K562 (cell line): ENCODE measurements around the gene RYR3. TPM values are rescaled to one million over a fixed set of nuclear protein-coding genes. Genes with fewer than 3 reads are reported as not detected.

Source experiments
- ATAC-seq: fragments of 200-7000 bp; cut with Tn5 transposase; 3 replicates; pipeline ENCODE4 v1.9.1; 2020; ENCODE audit warnings: moderate library complexity
- BruUV-seq: library from RNA; stranded (reverse); fragments of 400-500 nt; replicated peaks from 2 replicates; lab custom pipeline; 2021; lab: Mats Ljungman, UMichigan
- CTCF ChIA-PET: fragments of 300-600 bp; formaldehyde crosslinking; extraction: SDS; loops from one replicate; lab custom pipeline; 2021; ENCODE audit warnings: low intra/inter-chr PET ratio; lab: Yijun Ruan, JAX
- POLR2A ChIA-PET: fragments of 300-600, 350-650 bp; sonication (Branson Sonifier 250); formaldehyde crosslinking; extraction: SDS; loops from one replicate; lab custom pipeline; 2021; ENCODE audit warnings: antibody characterized with exemption, inconsistent platforms; lab: Yijun Ruan, JAX
- DNase-seq, 4 experiments: peaks; one replicate each; pipeline versions ENCODE4 v3.0.0 to v3.0.0-alpha.2; 2011 to 2018; ENCODE audit warnings: low spot score in 3 of 4, mixed read lengths in 3 of 4; ENCODE audit errors: extremely low read depth in 1 of 4
- FAIRE-seq: peaks from 2 replicates; lab custom pipeline; 2011; peaks lifted over from hg19 to GRCh38; lab: Jason Lieb, UNC
- H2AFZ ChIP-seq: 2 replicates; pipeline ENCODE4 v1.6.0; 2011; ENCODE audit warnings: low read depth, low read length, control low read depth, inconsistent platforms
- H3K27ac ChIP-seq: fragments of 200-600 bp; 3 replicates; pipeline ENCODE4 v1.8.0; 2011; ENCODE audit warnings: low read depth, mild to moderate bottlenecking, control low read depth, inconsistent platforms, low read length, moderate library complexity, mixed read lengths; ENCODE audit errors: extremely low read depth
- H3K27me3 ChIP-seq, 2 experiments: fragments of 300-600 bp in 1 of 2; 2 replicates in 1 of 2; 3 replicates in 1 of 2; pipeline versions ENCODE4 v1.6.0 to v1.8.0; 2011; ENCODE audit warnings: inconsistent platforms in 2 of 2, low read length in 2 of 2, mild to moderate bottlenecking in 1 of 2, mixed read lengths in 1 of 2, moderate library complexity in 1 of 2; ENCODE audit not compliant: control insufficient read depth in 2 of 2, insufficient read depth in 2 of 2
- H3K36me3 ChIP-seq: fragments of 300-600 bp; 3 replicates; pipeline ENCODE4 v1.8.0; 2011; ENCODE audit warnings: mild to moderate bottlenecking, low read length, inconsistent platforms; ENCODE audit not compliant: control insufficient read depth, insufficient read depth
- H3K4me1 ChIP-seq, 2 experiments: fragments of 200-600 bp in 1 of 2; replicated peaks in 1 of 2; 2 replicates in 1 of 2; 3 replicates in 1 of 2; pipeline versions ENCODE4 v1.5.1 to v1.8.0; 2011; ENCODE audit warnings: inconsistent platforms in 2 of 2, low read length in 2 of 2, mild to moderate bottlenecking in 1 of 2, mixed read lengths in 1 of 2, moderate library complexity in 1 of 2; ENCODE audit not compliant: control insufficient read depth in 2 of 2, insufficient read depth in 2 of 2
- H3K4me2 ChIP-seq: 2 replicates; pipeline ENCODE4 v1.6.1; 2011; ENCODE audit warnings: low read length, control low read depth, inconsistent platforms, mixed read lengths; ENCODE audit not compliant: insufficient read depth
- H3K4me3 ChIP-seq: fragments of 200-600 bp; sonication (generic), shearing (Covaris generic); 2 replicates; pipeline ENCODE4 v1.5.1; 2016; ENCODE audit warnings: control low read depth, inconsistent platforms
- H3K79me2 ChIP-seq: fragments of 200-600 bp; 3 replicates; pipeline ENCODE4 v1.8.0; 2011; ENCODE audit warnings: low read length, inconsistent platforms; ENCODE audit not compliant: control insufficient read depth, insufficient read depth
- H3K9ac ChIP-seq, 2 experiments: 2 replicates each; pipeline versions ENCODE4 v1.6.0 to v1.6.1; 2011; ENCODE audit warnings: low read depth in 2 of 2, low read length in 2 of 2, control low read depth in 1 of 2, inconsistent platforms in 1 of 2, mild to moderate bottlenecking in 1 of 2, mixed read lengths in 1 of 2; ENCODE audit not compliant: insufficient read depth in 1 of 2
- H3K9me1 ChIP-seq: one replicate; pipeline ENCODE4 v1.6.0; 2011; ENCODE audit warnings: inconsistent platforms, mild to moderate bottlenecking, low read length, moderate library complexity; ENCODE audit not compliant: control insufficient read depth, insufficient read depth
- H3K9me3 ChIP-seq: replicated peaks from 2 replicates; pipeline ENCODE4 v1.5.1; 2011; ENCODE audit warnings: low read depth, low read length, inconsistent platforms; ENCODE audit not compliant: control insufficient read depth, insufficient read depth
- H4K20me1 ChIP-seq: replicated peaks from 2 replicates; pipeline ENCODE4 v1.6.1; 2011; ENCODE audit warnings: low read length, inconsistent platforms, mixed read lengths; ENCODE audit not compliant: control insufficient read depth, insufficient read depth
- ETS2 ChIP-seq: IDR thresholded peaks from 2 replicates; pipeline ENCODE4 v1.6.1; 2016; ENCODE audit warnings: borderline replicate concordance, missing genetic modification characterization, mild to moderate bottlenecking, moderate library complexity, missing compliant biosample characterization; ENCODE audit not compliant: poor library complexity, severe bottlenecking
- HEY1 ChIP-seq: fragments of 250-450 bp; sonication (Bioruptor Pico); IDR thresholded peaks from 2 replicates; pipeline ENCODE4 v1.5.0; 2020; ENCODE audit warnings: mild to moderate bottlenecking, moderate library complexity, borderline replicate concordance
- KAT7 ChIP-seq: sonication (generic); formaldehyde crosslinking; IDR thresholded peaks from 2 replicates; pipeline ENCODE4 v1.8.0; 2022; ENCODE audit warnings: missing genetic modification reagents, mild to moderate bottlenecking, borderline replicate concordance
- MXI1 ChIP-seq: IDR thresholded peaks from 2 replicates; pipeline ENCODE4 v1.6.1; 2011; ENCODE audit warnings: low read depth, mild to moderate bottlenecking, improper control_type of control experiment, low read length
- SREBF1 ChIP-seq: fragments of 150-350 bp; IDR thresholded peaks from 2 replicates; pipeline ENCODE4 v1.6.1; 2014; ENCODE audit warnings: antibody characterized with exemption, low read depth, low read length, borderline replicate concordance
- TRIM24 ChIP-seq, 2 experiments: fragments of 450-650 bp; IDR thresholded peaks; 2 replicates each; pipeline ENCODE4 v1.6.1; 2016
- ZNF146 ChIP-seq: IDR thresholded peaks from one replicate; pipeline ENCODE4 v1.6.1; 2018; ENCODE audit warnings: missing compliant biosample characterization; ENCODE audit not compliant: unreplicated experiment
- ZNF274 ChIP-seq: IDR thresholded peaks from 2 replicates; pipeline ENCODE4 v1.6.1; 2011; ENCODE audit warnings: low read depth, mild to moderate bottlenecking, low read length, moderate library complexity, borderline replicate concordance
- ZNF830 ChIP-seq: fragments of 250-450 bp; sonication (Bioruptor Pico); IDR thresholded peaks from 2 replicates; pipeline ENCODE4 v1.5.0; 2021; ENCODE audit warnings: mild to moderate bottlenecking
- WGBS: fragments of 100-300 bp; shearing (Covaris generic); methylation state at CpG from one replicate; pipeline ENCODE4 v1.1.6; 2016; ENCODE audit warnings: low coverage, mixed read lengths; ENCODE audit not compliant: insufficient coverage; ENCODE audit errors: missing lambda C conversion rate; 5-methylcytosine and 5-hydroxymethylcytosine counted together
- in situ Hi-C: fragments of 300-500 bp; cut with MboI; formaldehyde crosslinking; loops from 4 replicates; pipeline ENCODE4 v1.15.0; 2018; ENCODE audit warnings: inconsistent platforms, mixed read lengths
- intact Hi-C: fragments of 100-400 bp; cut with micrococcal nuclease; formaldehyde crosslinking; loops from 2 replicates; pipeline ENCODE4 v1.14.2; 2022
- polyA plus RNA-seq, 8 experiments: library from polyadenylated mRNA; depleted of rRNA in 4 of 8; stranded (reverse) in 5 of 8; unstranded in 3 of 8; fragments of >200 nt; fragmentation: Nextera tagmentation in 2 of 8; fragmentation: Illumina TruSeq in 1 of 8; extraction: Ambion mirVana in 2 of 8; extraction: Trizol in 1 of 8; gene quantifications; 2 replicates each; pipeline versions ENCODE4 v1.2.1 to v1.2.3, GENCODE V29; 2011 to 2014; ENCODE audit warnings: inconsistent platforms in 1 of 8, missing spikeins in 1 of 8
- total RNA-seq, 7 experiments: library from RNA; depleted of rRNA in 6 of 7; stranded (reverse); fragments of >200 nt in 6 of 7; fragmentation: Illumina TruSeq in 2 of 7; extraction: Trizol in 2 of 7; gene quantifications; 2 replicates each; pipeline versions ENCODE4 v1.2.1 to v1.2.3, GENCODE V29; 2011 to 2021; ENCODE audit warnings: low replicate concordance in 1 of 7
- TF ChIP-seq, protein P1 (sequence below): fragments of 250-450 bp; sonication (Bioruptor Pico); IDR thresholded peaks from 2 replicates; pipeline ENCODE4 v1.8.0; 2021; ENCODE audit warnings: moderate library complexity, mild to moderate bottlenecking, inconsistent platforms
- TF ChIP-seq, protein P2 (sequence below), 2 experiments: fragments of 450-650 bp in 1 of 2; sonication (generic) in 1 of 2; formaldehyde crosslinking; conservative IDR thresholded peaks; 2 replicates each; pipeline versions ENCODE4 v1.4.0 to v1.8.1; 2020 to 2022; ENCODE audit warnings: mild to moderate bottlenecking in 1 of 2, missing genetic modification reagents in 1 of 2
- TF ChIP-seq, protein P3 (sequence below): sonication (generic); formaldehyde crosslinking; IDR thresholded peaks from 2 replicates; pipeline ENCODE4 v1.8.0; 2023; ENCODE audit warnings: mild to moderate bottlenecking, missing genetic modification reagents
- TF ChIP-seq, protein P4 (sequence below): IDR thresholded peaks from 3 replicates; pipeline ENCODE4 v1.6.1; 2011; ENCODE audit warnings: borderline replicate concordance, mild to moderate bottlenecking; ENCODE audit not compliant: insufficient read length, insufficient read depth

Gene RYR3
- total and polyA plus RNA-seq, 9 of the 15 experiments (the other 6 are each of a cell fraction or from before 2014, with no cell fraction given): 0.04 TPM; not detected in 8

DNA sequence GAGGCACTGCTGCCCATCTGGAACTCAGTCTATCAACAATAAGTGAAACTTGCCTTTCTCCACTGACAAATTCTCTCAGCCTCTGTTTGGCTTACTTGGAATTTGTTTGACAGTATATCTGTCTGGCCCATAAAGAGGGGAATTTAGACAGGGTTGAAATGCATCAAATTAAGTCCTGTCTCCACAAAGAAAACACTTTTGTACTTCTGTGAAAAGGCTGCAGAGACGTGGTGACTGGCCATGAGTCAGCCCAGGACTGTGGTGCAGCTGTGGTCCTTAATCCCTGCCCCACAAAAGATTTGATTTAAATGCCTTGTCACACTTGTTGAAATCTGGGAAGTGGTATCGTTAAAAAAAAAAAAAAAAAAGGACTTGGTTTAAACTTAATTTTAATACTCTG is 47.5 kb downstream of the RYR3 start (continued):
- TF ChIP-seq, protein P1, sequence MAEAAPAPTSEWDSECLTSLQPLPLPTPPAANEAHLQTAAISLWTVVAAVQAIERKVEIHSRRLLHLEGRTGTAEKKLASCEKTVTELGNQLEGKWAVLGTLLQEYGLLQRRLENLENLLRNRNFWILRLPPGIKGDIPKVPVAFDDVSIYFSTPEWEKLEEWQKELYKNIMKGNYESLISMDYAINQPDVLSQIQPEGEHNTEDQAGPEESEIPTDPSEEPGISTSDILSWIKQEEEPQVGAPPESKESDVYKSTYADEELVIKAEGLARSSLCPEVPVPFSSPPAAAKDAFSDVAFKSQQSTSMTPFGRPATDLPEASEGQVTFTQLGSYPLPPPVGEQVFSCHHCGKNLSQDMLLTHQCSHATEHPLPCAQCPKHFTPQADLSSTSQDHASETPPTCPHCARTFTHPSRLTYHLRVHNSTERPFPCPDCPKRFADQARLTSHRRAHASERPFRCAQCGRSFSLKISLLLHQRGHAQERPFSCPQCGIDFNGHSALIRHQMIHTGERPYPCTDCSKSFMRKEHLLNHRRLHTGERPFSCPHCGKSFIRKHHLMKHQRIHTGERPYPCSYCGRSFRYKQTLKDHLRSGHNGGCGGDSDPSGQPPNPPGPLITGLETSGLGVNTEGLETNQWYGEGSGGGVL (CRISPR knock-in tag): no peak
- TF ChIP-seq TRIM24 (IDR thresholded peaks at IDR 0.05): no peak
- TF ChIP-seq ETS2 (tag): no peak

DNA sequence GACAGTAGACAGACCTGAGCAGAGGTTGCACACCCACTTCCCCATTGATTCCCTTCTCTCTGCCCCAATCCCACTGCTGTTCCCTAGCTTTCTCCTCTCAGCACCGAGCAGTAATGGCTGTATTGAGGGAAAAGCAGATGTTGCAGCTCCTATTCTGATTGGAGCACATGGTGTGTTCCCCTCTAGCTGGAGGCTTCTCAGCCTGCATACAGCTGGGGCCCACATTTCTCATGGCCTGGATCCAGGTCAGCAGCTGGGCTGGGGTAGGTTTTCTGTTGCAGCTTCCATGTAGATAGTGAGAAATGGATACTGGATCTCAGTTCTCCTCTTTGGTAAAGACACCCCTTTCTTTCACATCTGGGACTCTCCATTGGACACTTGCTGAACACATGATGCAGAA is 50.1 kb downstream of the RYR3 start:
- 5% methylated on average over 1 of the region's 1 CpG for WGBS
- H3K27ac ChIP-seq: no peak overlapping the region
- in situ Hi-C loops: no loop called here
- no peak for ATAC-seq
- no peak for DNase-seq
- H4K20me1 ChIP-seq: no peaks in the 10 kb centered on the region
- H3K4me3 ChIP-seq: no peak overlapping the region
- POLR2A ChIA-PET: no interaction called here
- no peak overlapping the region for H2AFZ ChIP-seq
- CTCF ChIA-PET: no interaction called here
- no peaks in the 10 kb centered on the region for H3K9me1 ChIP-seq
- no peak overlapping the region for H3K4me2 ChIP-seq
- no peaks in the 10 kb centered on the region for H3K9me3 ChIP-seq
- no peaks in the 10 kb centered on the region for H3K4me1 ChIP-seq
- BruUV-seq: no TSS peak
- H3K9ac ChIP-seq: no peak overlapping the region
- FAIRE-seq: no peak
- no peaks in the 10 kb centered on the region for H3K36me3 ChIP-seq
- H3K79me2 ChIP-seq: no peaks in the 10 kb centered on the region
- H3K27me3 ChIP-seq: no peaks in the 10 kb centered on the region
- intact Hi-C loops: no loop called here
- no peak for TF ChIP-seq MXI1
- TF ChIP-seq, protein P2, sequence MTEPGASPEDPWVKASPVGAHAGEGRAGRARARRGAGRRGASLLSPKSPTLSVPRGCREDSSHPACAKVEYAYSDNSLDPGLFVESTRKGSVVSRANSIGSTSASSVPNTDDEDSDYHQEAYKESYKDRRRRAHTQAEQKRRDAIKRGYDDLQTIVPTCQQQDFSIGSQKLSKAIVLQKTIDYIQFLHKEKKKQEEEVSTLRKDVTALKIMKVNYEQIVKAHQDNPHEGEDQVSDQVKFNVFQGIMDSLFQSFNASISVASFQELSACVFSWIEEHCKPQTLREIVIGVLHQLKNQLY (CRISPR knock-in tag; conservative IDR thresholded peaks at IDR 0.05): no peak
- TF ChIP-seq ZNF274: no peak
- TF ChIP-seq HEY1 (CRISPR knock-in tag): no peak
- no peak for TF ChIP-seq SREBF1
- no peak for TF ChIP-seq KAT7 (CRISPR knock-in tag)
- no peak for TF ChIP-seq ZNF146 (CRISPR knock-in tag)
- TF ChIP-seq, protein P3, sequence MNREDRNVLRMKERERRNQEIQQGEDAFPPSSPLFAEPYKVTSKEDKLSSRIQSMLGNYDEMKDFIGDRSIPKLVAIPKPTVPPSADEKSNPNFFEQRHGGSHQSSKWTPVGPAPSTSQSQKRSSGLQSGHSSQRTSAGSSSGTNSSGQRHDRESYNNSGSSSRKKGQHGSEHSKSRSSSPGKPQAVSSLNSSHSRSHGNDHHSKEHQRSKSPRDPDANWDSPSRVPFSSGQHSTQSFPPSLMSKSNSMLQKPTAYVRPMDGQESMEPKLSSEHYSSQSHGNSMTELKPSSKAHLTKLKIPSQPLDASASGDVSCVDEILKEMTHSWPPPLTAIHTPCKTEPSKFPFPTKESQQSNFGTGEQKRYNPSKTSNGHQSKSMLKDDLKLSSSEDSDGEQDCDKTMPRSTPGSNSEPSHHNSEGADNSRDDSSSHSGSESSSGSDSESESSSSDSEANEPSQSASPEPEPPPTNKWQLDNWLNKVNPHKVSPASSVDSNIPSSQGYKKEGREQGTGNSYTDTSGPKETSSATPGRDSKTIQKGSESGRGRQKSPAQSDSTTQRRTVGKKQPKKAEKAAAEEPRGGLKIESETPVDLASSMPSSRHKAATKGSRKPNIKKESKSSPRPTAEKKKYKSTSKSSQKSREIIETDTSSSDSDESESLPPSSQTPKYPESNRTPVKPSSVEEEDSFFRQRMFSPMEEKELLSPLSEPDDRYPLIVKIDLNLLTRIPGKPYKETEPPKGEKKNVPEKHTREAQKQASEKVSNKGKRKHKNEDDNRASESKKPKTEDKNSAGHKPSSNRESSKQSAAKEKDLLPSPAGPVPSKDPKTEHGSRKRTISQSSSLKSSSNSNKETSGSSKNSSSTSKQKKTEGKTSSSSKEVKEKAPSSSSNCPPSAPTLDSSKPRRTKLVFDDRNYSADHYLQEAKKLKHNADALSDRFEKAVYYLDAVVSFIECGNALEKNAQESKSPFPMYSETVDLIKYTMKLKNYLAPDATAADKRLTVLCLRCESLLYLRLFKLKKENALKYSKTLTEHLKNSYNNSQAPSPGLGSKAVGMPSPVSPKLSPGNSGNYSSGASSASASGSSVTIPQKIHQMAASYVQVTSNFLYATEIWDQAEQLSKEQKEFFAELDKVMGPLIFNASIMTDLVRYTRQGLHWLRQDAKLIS (CRISPR knock-in tag): no peak
- no peak for TF ChIP-seq ZNF830 (CRISPR knock-in tag)
- TF ChIP-seq, protein P4, sequence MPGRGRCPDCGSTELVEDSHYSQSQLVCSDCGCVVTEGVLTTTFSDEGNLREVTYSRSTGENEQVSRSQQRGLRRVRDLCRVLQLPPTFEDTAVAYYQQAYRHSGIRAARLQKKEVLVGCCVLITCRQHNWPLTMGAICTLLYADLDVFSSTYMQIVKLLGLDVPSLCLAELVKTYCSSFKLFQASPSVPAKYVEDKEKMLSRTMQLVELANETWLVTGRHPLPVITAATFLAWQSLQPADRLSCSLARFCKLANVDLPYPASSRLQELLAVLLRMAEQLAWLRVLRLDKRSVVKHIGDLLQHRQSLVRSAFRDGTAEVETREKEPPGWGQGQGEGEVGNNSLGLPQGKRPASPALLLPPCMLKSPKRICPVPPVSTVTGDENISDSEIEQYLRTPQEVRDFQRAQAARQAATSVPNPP: no peak
